GM12878 (cell line): ENCODE results near the gene USP46. TPM values are rescaled to one million over a fixed set of nuclear protein-coding genes. Genes with fewer than 3 reads are reported as not detected.

Experiments
- BCLAF1 ChIP-seq: fragments of 450-650 bp; IDR thresholded peaks from 2 replicates; pipeline ENCODE4 v1.6.1; 2017; ENCODE audit warnings: antibody characterized with exemption, mild to moderate bottlenecking, moderate library complexity
- CBX3 ChIP-seq: fragments of 200-600 bp; sonication (generic); IDR thresholded peaks from 2 replicates; pipeline ENCODE4 v1.6.1; 2016; ENCODE audit warnings: low read depth, borderline replicate concordance
- DPF2 ChIP-seq: fragments of 450-650 bp; IDR thresholded peaks from 2 replicates; pipeline ENCODE4 v1.6.1; 2017; ENCODE audit warnings: mild to moderate bottlenecking
- E2F8 ChIP-seq: fragments of 450-650 bp; IDR thresholded peaks from 2 replicates; pipeline ENCODE4 v1.6.1; 2018; ENCODE audit warnings: mild to moderate bottlenecking, low read depth, moderate library complexity; ENCODE audit not compliant: partially characterized antibody
- JUNB ChIP-seq: IDR thresholded peaks from 2 replicates; pipeline ENCODE4 v1.6.1; 2016; ENCODE audit warnings: antibody characterized with exemption, mild to moderate bottlenecking
- MTA2 ChIP-seq: fragments of 450-650 bp; IDR thresholded peaks from 2 replicates; pipeline ENCODE4 v1.6.1; 2016; ENCODE audit warnings: low read depth, mild to moderate bottlenecking, moderate library complexity
- MTA3 ChIP-seq: IDR thresholded peaks from 2 replicates; pipeline ENCODE4 v1.6.1; 2012; ENCODE audit warnings: low read length, inconsistent platforms, borderline replicate concordance
- POLR2AphosphoS5 ChIP-seq: IDR thresholded peaks from 2 replicates; pipeline ENCODE4 v1.6.1; 2011; ENCODE audit warnings: mild to moderate bottlenecking, low read length, inconsistent platforms
- POU2F2 ChIP-seq: IDR thresholded peaks from 3 replicates; pipeline ENCODE4 v1.6.1; 2011; ENCODE audit warnings: low read depth, mild to moderate bottlenecking, low read length, borderline replicate concordance
- RB1 ChIP-seq: fragments of 450-650 bp; formaldehyde crosslinking; IDR thresholded peaks from 2 replicates; pipeline ENCODE4 v1.6.1; 2017; ENCODE audit warnings: mild to moderate bottlenecking, borderline replicate concordance
- RBBP5 ChIP-seq: fragments of 200-600 bp; sonication (generic); conservative IDR thresholded peaks from 2 replicates; pipeline ENCODE4 v1.6.1; 2016
- SMAD1 ChIP-seq: fragments of 450-650 bp; IDR thresholded peaks from 2 replicates; pipeline ENCODE4 v1.6.1; 2018; ENCODE audit warnings: mild to moderate bottlenecking, low read depth; ENCODE audit not compliant: partially characterized antibody
- SMARCA5 ChIP-seq: fragments of 450-650 bp; IDR thresholded peaks from 2 replicates; pipeline ENCODE4 v1.6.1; 2017; ENCODE audit warnings: mild to moderate bottlenecking
- TAF1 ChIP-seq: IDR thresholded peaks from 2 replicates; pipeline ENCODE4 v1.6.1; 2011; ENCODE audit warnings: mild to moderate bottlenecking, low read depth, low read length, borderline replicate concordance
- TCF12 ChIP-seq: IDR thresholded peaks from 2 replicates; pipeline ENCODE4 v1.6.1; 2011; ENCODE audit warnings: low read depth, mild to moderate bottlenecking, low read length
- USF2 ChIP-seq: IDR thresholded peaks from 2 replicates; pipeline ENCODE4 v1.6.1; 2011; ENCODE audit warnings: low read depth, low read length, improper control_type of control experiment, borderline replicate concordance
- ZNF24 ChIP-seq: fragments of 450-650 bp; IDR thresholded peaks from 2 replicates; pipeline ENCODE4 v1.6.1; 2017; ENCODE audit warnings: antibody characterized with exemption, mild to moderate bottlenecking
- ZSCAN29 ChIP-seq: fragments of 450-650 bp; IDR thresholded peaks from 2 replicates; pipeline ENCODE4 v1.6.1; 2017; ENCODE audit warnings: mild to moderate bottlenecking, moderate library complexity
- polyA plus RNA-seq, 11 experiments: library from polyadenylated mRNA; depleted of rRNA in 4 of 11; unstranded in 6 of 11; stranded (reverse) in 5 of 11; fragments of >200 nt; fragmentation: Nextera tagmentation in 4 of 11; fragmentation: Illumina TruSeq in 1 of 11; extraction: Ambion mirVana in 4 of 11; extraction: Trizol in 1 of 11; gene quantifications; 1 replicate in 1 of 11; 2 replicates in 10 of 11; pipeline versions ENCODE4 v1.2.1 to v1.2.3, GENCODE V29; 2011 to 2016; ENCODE audit warnings: inconsistent platforms in 2 of 11, missing spikeins in 2 of 11, low read depth in 1 of 11
- total RNA-seq, 4 experiments: library from RNA; depleted of rRNA in 3 of 4; stranded (reverse); fragments of >200 nt in 3 of 4; fragmentation: Illumina TruSeq in 1 of 4; extraction: Trizol in 1 of 4; gene quantifications; 2 replicates each; pipeline versions ENCODE4 v1.2.1 to v1.2.3, GENCODE V29; 2013 to 2021
- TF ChIP-seq, protein P1 (sequence below): IDR thresholded peaks from 2 replicates; pipeline ENCODE4 v1.6.1; 2012; ENCODE audit warnings: low read depth, low read length, improper control_type of control experiment
- TF ChIP-seq, protein P2 (sequence below): fragments of 450-650 bp; formaldehyde crosslinking; IDR thresholded peaks from 2 replicates; pipeline ENCODE4 v1.4.0; 2022; ENCODE audit warnings: mild to moderate bottlenecking, moderate library complexity

USP46 gene
- total and polyA plus RNA-seq, 10 of the 15 experiments (the other 5 are each of a cell fraction or from before 2014, with no cell fraction given): 5.3 to 20.1 (median 12.0) TPM

DNA sequence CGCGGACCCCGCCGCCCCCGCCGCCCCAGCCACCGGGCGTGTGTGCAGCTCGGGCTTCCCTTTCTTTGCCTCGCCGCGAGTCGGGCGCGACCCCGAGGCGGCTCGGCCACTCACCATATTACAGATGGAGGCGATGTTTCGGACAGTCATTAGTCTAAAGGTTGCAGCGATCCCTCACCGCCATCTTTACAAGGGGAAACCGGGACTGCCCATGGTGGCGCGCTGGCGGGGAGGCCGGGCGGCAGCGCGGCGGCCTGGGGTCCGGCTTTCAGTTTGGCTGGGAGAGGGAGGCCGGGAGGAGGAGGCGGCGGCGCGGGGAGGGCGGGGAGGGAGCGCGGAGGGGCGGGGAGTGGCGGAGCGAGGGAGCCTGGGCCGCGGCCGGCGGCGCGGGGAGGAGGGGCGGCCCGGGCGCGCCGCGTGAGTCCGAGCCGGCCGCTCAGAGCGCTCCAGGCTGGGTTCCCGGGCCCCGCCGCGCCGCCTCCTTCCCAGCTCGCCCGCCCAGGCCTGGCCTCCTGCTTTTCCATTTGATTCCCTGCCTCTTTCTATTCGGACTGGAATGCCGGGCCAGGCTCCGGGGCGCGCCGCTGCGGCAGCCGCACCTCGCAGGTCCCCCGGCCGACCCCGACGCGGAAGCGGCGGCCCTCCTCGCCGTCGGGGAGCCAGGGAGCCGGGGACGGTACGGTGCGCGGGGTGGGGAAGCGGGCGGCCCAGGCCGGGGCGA, at the start of gene USP46 (continued):
- TF ChIP-seq BCLAF1 (no peak), POU2F2 (no peak), DPF2 (peak; percentile 37; the same call in 1 of the 2 replicates), SMARCA5 (0 out of 2 replicates have a peak, but pooled peaks have one; percentile 20), MTA3 (no peak), ZSCAN29 (0 out of 2 replicates have a peak, but pooled peaks have one; percentile 25), RB1 (0 out of 2 replicates have a peak, but pooled peaks have one; percentile 19), CBX3 (no peak), E2F8 (no peak), TCF12 (no peak), JUNB (no peak), TAF1 (peak; percentile 32; the same call in 1 of the 2 replicates), POLR2AphosphoS5 (peak; percentile 43; the same call in 1 of the 2 replicates), MTA2 (no peak), RBBP5 (no peak), SMAD1 (no peak), USF2 (no peak), ZNF24 (0 out of 2 replicates have a peak, but pooled peaks have one; percentile 13)
- TF ChIP-seq, protein P1, sequence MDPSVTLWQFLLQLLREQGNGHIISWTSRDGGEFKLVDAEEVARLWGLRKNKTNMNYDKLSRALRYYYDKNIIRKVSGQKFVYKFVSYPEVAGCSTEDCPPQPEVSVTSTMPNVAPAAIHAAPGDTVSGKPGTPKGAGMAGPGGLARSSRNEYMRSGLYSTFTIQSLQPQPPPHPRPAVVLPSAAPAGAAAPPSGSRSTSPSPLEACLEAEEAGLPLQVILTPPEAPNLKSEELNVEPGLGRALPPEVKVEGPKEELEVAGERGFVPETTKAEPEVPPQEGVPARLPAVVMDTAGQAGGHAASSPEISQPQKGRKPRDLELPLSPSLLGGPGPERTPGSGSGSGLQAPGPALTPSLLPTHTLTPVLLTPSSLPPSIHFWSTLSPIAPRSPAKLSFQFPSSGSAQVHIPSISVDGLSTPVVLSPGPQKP: no peak
- TF ChIP-seq, protein P2, sequence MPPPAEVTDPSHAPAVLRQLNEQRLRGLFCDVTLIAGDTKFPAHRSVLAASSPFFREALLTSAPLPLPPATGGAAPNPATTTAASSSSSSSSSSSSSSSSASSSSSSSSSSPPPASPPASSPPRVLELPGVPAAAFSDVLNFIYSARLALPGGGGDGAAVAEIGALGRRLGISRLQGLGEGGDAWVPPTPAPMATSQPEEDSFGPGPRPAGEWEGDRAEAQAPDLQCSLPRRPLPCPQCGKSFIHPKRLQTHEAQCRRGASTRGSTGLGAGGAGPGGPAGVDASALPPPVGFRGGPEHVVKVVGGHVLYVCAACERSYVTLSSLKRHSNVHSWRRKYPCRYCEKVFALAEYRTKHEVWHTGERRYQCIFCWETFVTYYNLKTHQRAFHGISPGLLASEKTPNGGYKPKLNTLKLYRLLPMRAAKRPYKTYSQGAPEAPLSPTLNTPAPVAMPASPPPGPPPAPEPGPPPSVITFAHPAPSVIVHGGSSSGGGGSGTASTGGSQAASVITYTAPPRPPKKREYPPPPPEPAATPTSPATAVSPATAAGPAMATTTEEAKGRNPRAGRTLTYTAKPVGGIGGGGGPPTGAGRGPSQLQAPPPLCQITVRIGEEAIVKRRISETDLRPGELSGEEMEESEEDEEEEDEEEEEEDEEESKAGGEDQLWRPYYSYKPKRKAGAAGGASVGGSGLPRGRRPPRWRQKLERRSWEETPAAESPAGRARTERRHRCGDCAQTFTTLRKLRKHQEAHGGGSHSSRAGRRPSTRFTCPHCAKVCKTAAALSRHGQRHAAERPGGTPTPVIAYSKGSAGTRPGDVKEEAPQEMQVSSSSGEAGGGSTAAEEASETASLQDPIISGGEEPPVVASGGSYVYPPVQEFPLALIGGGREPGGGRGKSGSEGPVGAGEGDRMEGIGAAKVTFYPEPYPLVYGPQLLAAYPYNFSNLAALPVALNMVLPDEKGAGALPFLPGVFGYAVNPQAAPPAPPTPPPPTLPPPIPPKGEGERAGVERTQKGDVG (CRISPR knock-in tag): no peak
